HCT116 (cell line): ENCODE data around the gene SAMSN1. TPM values are rescaled to one million over a fixed set of nuclear protein-coding genes. Genes with fewer than 3 reads are reported as not detected.
"Not testable (repeated sequence)": the region's sequence is repeated elsewhere in the genome, so short reads cannot be mapped to it uniquely, and the experiment has no call there.

Experiments used
- ATAC-seq: fragments of 200-7000 bp; cut with Tn5 transposase; 2 replicates; pipeline ENCODE4 v1.9.1; 2020; ENCODE audit warnings: mild to moderate bottlenecking, moderate library complexity
- BruUV-seq: library from RNA; stranded (reverse); fragments of 400-500 nt; replicated peaks from 2 replicates; lab custom pipeline; 2021; lab: Mats Ljungman, UMichigan
- CTCF ChIA-PET: fragments of 300-600 bp; sonication (Branson Sonifier 250); formaldehyde crosslinking; loops from one replicate; lab custom pipeline; 2021; ENCODE audit warnings: antibody characterized with exemption; lab: Charles Lee
- POLR2A ChIA-PET: fragments of 300-600, 350-600 bp; sonication (Branson Sonifier 250); formaldehyde crosslinking; loops from one replicate; lab custom pipeline; 2021; ENCODE audit warnings: antibody characterized with exemption; lab: Charles Lee
- RAD21 ChIA-PET, 2 experiments: fragments of 300-600 bp; sonication (Branson Sonifier 250); formaldehyde crosslinking; loops; one replicate each; lab custom pipeline; 2023; ENCODE audit warnings: low total read pairs in 2 of 2; ENCODE audit not compliant: uncharacterized antibody in 2 of 2, unreplicated experiment in 2 of 2, low non-redundant PET in 1 of 2; lab: Charles Lee
- DNase-seq: peaks from one replicate; pipeline ENCODE4 v3.0.0-alpha.2; 2010; ENCODE audit warnings: low read depth, low spot score
- H2AFZ ChIP-seq: fragments of 200-600 bp; shearing (Covaris generic), sonication (generic); 2 replicates; pipeline ENCODE4 v1.6.1; 2017; ENCODE audit warnings: low read depth, mixed run types, mixed read lengths, antibody characterized with exemption, low read length; ENCODE audit not compliant: poor library complexity, severe bottlenecking
- H3K27ac ChIP-seq: 2 replicates; pipeline ENCODE4 v1.5.1; 2012; ENCODE audit warnings: low read depth, low read length
- H3K27me3 ChIP-seq: fragments of 200-600 bp; sonication (generic); 2 replicates; pipeline ENCODE4 v1.6.1; 2016; ENCODE audit warnings: mixed run types, low read length, mixed read lengths; ENCODE audit not compliant: insufficient read depth
- H3K36me3 ChIP-seq, 2 experiments: fragments of 200-500 bp in 1 of 2; fragments of 200-600 bp in 1 of 2; sonication (Bioruptor generic) in 1 of 2; sonication (generic) in 1 of 2; 2 replicates each; pipeline versions ENCODE4 v1.5.1 to v1.6.1; 2014 to 2016; ENCODE audit warnings: low read length in 2 of 2, inconsistent platforms in 1 of 2, mixed read lengths in 1 of 2, mixed run types in 1 of 2; ENCODE audit not compliant: insufficient read depth in 2 of 2, control insufficient read depth in 1 of 2
- H3K4me1 ChIP-seq, 2 experiments: fragments of 200-600 bp in 1 of 2; sonication (generic) in 1 of 2; 2 replicates each; pipeline versions ENCODE4 v1.5.1 to v1.6.1; 2012 to 2017; ENCODE audit warnings: low read length in 2 of 2, inconsistent platforms in 1 of 2, mild to moderate bottlenecking in 1 of 2, mixed read lengths in 1 of 2, mixed run types in 1 of 2, moderate library complexity in 1 of 2; ENCODE audit not compliant: insufficient read depth in 2 of 2, control insufficient read depth in 1 of 2
- H3K4me2 ChIP-seq: fragments of 200-600 bp; sonication (generic); 2 replicates; pipeline ENCODE4 v1.6.1; 2017; ENCODE audit warnings: mixed run types, low read length, mixed read lengths
- H3K4me3 ChIP-seq, 2 experiments: fragments of 200-600 bp in 1 of 2; sonication (generic) in 1 of 2; replicated peaks in 1 of 2; 2 replicates each; pipeline ENCODE4 v1.5.1; 2011 to 2016; ENCODE audit warnings: low read length in 2 of 2, control low read depth in 1 of 2, low read depth in 1 of 2, mild to moderate bottlenecking in 1 of 2, mixed read lengths in 1 of 2, mixed run types in 1 of 2
- H3K79me2 ChIP-seq: fragments of 200-600 bp; sonication (generic); 2 replicates; pipeline ENCODE4 v1.6.1; 2017; ENCODE audit warnings: mild to moderate bottlenecking, mixed run types, low read length, moderate library complexity, mixed read lengths; ENCODE audit not compliant: insufficient read depth
- H3K9ac ChIP-seq: fragments of 200-600 bp; sonication (generic); 2 replicates; pipeline ENCODE4 v1.6.1; 2016; ENCODE audit warnings: low read length, mixed read lengths
- H3K9me2 ChIP-seq: fragments of 200-600 bp; sonication (generic), shearing (Covaris generic); 2 replicates; pipeline ENCODE4 v1.6.1; 2017; ENCODE audit warnings: mixed run types, mild to moderate bottlenecking, moderate library complexity; ENCODE audit not compliant: insufficient read depth
- H3K9me3 ChIP-seq, 2 experiments: fragments of 200-500 bp in 1 of 2; fragments of 200-600 bp in 1 of 2; sonication (Bioruptor generic) in 1 of 2; sonication (generic) in 1 of 2; 2 replicates each; pipeline ENCODE4 v1.6.1; 2014 to 2017; ENCODE audit warnings: low read length in 2 of 2, mixed read lengths in 2 of 2, inconsistent platforms in 1 of 2, low read depth in 1 of 2, mild to moderate bottlenecking in 1 of 2, mixed run types in 1 of 2, moderate library complexity in 1 of 2; ENCODE audit not compliant: control insufficient read depth in 1 of 2, insufficient read depth in 1 of 2
- H4K20me1 ChIP-seq: fragments of 200-600 bp; sonication (generic), shearing (Covaris generic); 2 replicates; pipeline ENCODE4 v1.6.1; 2017; ENCODE audit warnings: mixed run types, mild to moderate bottlenecking, moderate library complexity; ENCODE audit not compliant: insufficient read depth
- CTCF ChIP-seq, 3 experiments: fragments of 200-600 bp in 1 of 3; sonication (generic) in 1 of 3; IDR thresholded peaks in 2 of 3; conservative IDR thresholded peaks in 1 of 3; 2 replicates each; pipeline ENCODE4 v1.5.1; 2012 to 2017; ENCODE audit warnings: low read depth in 2 of 3, low read length in 2 of 3, antibody characterized with exemption in 1 of 3, borderline replicate concordance in 1 of 3, control low read depth in 1 of 3, mild to moderate bottlenecking in 1 of 3, mixed read lengths in 1 of 3, mixed run types in 1 of 3, moderate library complexity in 1 of 3; ENCODE audit not compliant: insufficient read depth in 1 of 3
- ELF1 ChIP-seq: IDR thresholded peaks from 2 replicates; pipeline ENCODE4 v1.6.1; 2012; ENCODE audit warnings: low read depth, borderline replicate concordance
- EZH2 ChIP-seq: fragments of 200-600 bp; sonication (generic); IDR thresholded peaks from 2 replicates; pipeline ENCODE4 v1.6.1; 2017; ENCODE audit warnings: antibody characterized with exemption, mixed run types
- FOSL1 ChIP-seq: IDR thresholded peaks from 2 replicates; pipeline ENCODE4 v1.6.1; 2012; ENCODE audit warnings: low read depth
- SRF ChIP-seq: IDR thresholded peaks from 2 replicates; pipeline ENCODE4 v1.6.1; 2012; ENCODE audit warnings: low read depth
- ZFX ChIP-seq: fragments of 450-650 bp; IDR thresholded peaks from 2 replicates; pipeline ENCODE4 v1.6.1; 2017
- intact Hi-C: fragments of 100-400 bp; cut with micrococcal nuclease; formaldehyde crosslinking; loops from 2 replicates; pipeline ENCODE4 v1.10.0; 2022
- total RNA-seq: library from RNA; stranded (reverse); gene quantifications from one replicate; pipeline ENCODE4 v1.2.1, GENCODE V29; 2021; ENCODE audit not compliant: unreplicated experiment
- TF ChIP-seq, protein P1 (sequence below): IDR thresholded peaks from 2 replicates; pipeline ENCODE4 v1.6.1; 2012

Gene SAMSN1
- total RNA-seq, 1 experiment from 2014 or later = 0.57 TPM

DNA sequence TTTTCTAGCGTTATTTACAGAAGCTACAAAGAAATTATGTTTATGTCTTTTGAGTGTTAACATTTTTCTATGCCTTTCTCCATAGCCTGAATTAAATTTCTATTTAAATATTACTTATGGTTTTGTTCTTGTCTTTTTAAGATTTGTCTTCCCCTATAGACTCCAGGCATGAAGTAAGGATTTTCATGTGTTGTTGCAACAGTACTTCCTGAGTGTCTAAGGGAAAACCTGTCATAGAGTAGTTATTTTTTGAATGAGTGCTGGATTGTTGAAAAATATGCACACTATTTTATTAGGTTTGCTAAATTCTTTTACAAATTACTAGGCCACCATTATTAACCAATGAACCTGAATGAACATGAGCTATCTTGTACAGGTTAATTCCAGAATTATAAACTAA, 27.1 kb downstream of the SAMSN1 start:
- no peak overlapping the region for H3K27ac ChIP-seq
- TF ChIP-seq ZFX (no peak), SRF (no peak), CTCF (IDR thresholded peaks at IDR 0.05 in 2 of 3, conservative IDR thresholded peaks at IDR 0.05 in 1 of 3; ENCODE audit: borderline replicate concordance in 1 of 3, insufficient read depth in 1 of 3, low read depth in 2 of 3, low read length in 2 of 3) (no peak)
- TF ChIP-seq, protein P1, sequence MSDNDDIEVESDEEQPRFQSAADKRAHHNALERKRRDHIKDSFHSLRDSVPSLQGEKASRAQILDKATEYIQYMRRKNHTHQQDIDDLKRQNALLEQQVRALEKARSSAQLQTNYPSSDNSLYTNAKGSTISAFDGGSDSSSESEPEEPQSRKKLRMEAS = no peak
- no TSS peak for BruUV-seq
- H3K4me3 ChIP-seq = no peak overlapping the region
- DNase-seq = no peak
- H3K9me2 ChIP-seq = no peaks in the 10 kb centered on the region
- no peaks in the 10 kb centered on the region for H3K4me1 ChIP-seq
- no peak overlapping the region for H3K4me2 ChIP-seq
- no peaks in the 10 kb centered on the region for H3K79me2 ChIP-seq
- no peaks in the 10 kb centered on the region for H3K36me3 ChIP-seq
- no peaks in the 10 kb centered on the region for H3K9me3 ChIP-seq
- no peak overlapping the region for H2AFZ ChIP-seq
- RAD21 ChIA-PET = no interaction called here
- POLR2A ChIA-PET = no interaction called here
- H3K9ac ChIP-seq = no peak overlapping the region
- CTCF ChIA-PET = no interaction called here
- intact Hi-C loops = no loop called here
- H3K27me3 ChIP-seq = no peaks in the 10 kb centered on the region
- ATAC-seq = no peak
- no peaks in the 10 kb centered on the region for H4K20me1 ChIP-seq

DNA sequence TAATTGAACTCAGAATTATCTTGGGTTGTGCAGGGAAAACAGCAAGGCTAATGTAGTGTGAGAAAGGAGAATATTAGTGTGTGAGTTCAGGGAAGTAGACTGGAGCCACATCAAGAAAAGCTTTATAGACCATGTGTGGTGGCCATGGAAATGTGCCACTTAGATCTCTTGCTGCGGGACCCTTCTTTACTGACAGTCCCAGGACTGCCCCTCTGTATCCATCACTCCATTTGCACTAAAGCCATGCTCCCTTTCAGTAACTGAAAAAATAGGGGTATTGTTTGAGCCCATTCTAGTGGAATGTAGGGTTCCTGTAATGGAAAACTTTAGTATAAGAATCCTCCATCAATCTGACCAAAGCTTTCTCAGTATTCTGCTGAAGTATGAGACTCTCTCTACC, 32.3 kb downstream of the SAMSN1 start:
- BruUV-seq = no TSS peak
- Histone ChIP-seq H3K79me2 (no peaks in the 10 kb centered on the region), H3K4me2 (no peak overlapping the region), H3K9me2 (no peaks in the 10 kb centered on the region), H3K27me3 (no peaks in the 10 kb centered on the region), H4K20me1 (no peaks in the 10 kb centered on the region), H3K9me3 (peaks cover 0 to 3% of the 10 kb centered on the region in 2 experiments; a peak in 1 of 4 replicates), H3K4me1 (no peaks in the 10 kb centered on the region)
- no peak for ATAC-seq
- no peak for TF ChIP-seq FOSL1
- TF ChIP-seq ELF1 = no peak
- no peak for TF ChIP-seq EZH2
- TF ChIP-seq, all 23 proteins: peak for 0
- Histone ChIP-seq H3K27ac (no peak overlapping the region), H3K4me3 (no peak overlapping the region), H3K36me3 (no peaks in the 10 kb centered on the region), H3K9ac (no peak overlapping the region), H2AFZ (no peak overlapping the region)
- ChIA-PET CTCF (no interaction called here), RAD21 (no interaction called here), POLR2A (no interaction called here)
- intact Hi-C loops = no loop called here
- DNase-seq = no peak

DNA sequence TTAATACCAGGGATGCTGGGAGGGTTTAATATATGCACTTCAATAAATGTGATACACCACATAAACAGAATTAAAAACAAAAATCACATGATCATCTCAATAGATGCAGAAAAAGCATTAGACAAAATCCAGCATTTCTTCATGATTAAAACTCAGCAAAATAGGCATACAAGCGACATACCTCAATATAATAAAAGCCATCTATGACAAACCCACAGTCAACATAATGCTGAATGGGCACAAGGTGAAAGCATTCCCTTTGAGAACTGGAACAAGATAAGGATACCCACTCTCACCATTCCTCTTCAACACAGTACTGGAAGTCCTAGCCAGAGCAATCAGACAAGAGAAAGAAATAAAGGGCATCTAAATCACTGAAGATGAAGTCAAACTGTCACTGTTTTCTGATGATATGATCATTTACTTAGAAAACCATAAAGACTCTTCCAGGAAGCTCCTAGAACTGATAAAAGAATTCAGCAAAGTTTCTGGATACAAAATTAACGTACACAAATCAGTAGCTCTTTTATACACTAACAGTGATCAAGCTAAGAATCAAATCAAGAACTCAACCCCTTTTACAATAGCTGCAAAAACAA, 39.2 kb downstream of the SAMSN1 start:
- BruUV-seq, H3K4me2 ChIP-seq, H3K27me3 ChIP-seq, CTCF ChIA-PET, H3K9me2 ChIP-seq, H3K4me3 ChIP-seq, H3K79me2 ChIP-seq, H3K4me1 ChIP-seq, H2AFZ ChIP-seq, intact Hi-C loops, DNase-seq, POLR2A ChIA-PET, H3K9ac ChIP-seq, H3K27ac ChIP-seq, H3K9me3 ChIP-seq, RAD21 ChIA-PET, H4K20me1 ChIP-seq, ATAC-seq, H3K36me3 ChIP-seq: not testable (repeated sequence)
